Measurements from ENCODE around the gene TRRAP.

- TF ChIP-seq CTCF (IDR thresholded peaks at IDR 0.05; ENCODE audit: low read depth, low read length, missing input control) (no peak), JUND (IDR thresholded peaks at IDR 0.05) (no peak), YY1 (IDR thresholded peaks at IDR 0.05) (no peak), MAX (IDR thresholded peaks at IDR 0.05) (no peak), TAF1 (conservative IDR thresholded peaks at IDR 0.05) (no peak), SP1 (IDR thresholded peaks at IDR 0.05) (no peak), REST (IDR thresholded peaks at IDR 0.05) (no peak), ATF3 (IDR thresholded peaks at IDR 0.05) (no peak), GABPA (IDR thresholded peaks at IDR 0.05 in 1 of 2, conservative IDR thresholded peaks at IDR 0.05 in 1 of 2) (no peak), RAD21 (IDR thresholded peaks at IDR 0.05) (no peak), ZBTB33 (IDR thresholded peaks at IDR 0.05) (no peak)
These were observed 29.2 kb downstream of the TRRAP start for GRCh38 chr7:98907570-98907969.
